ENCODE measurements around the gene PRR5L.

PRR5L gene

GRCh38 chr11:36254713-36255112 lies 41.4 kb upstream of the PRR5L start:
- no peak for DNase-seq (ENCODE audit: extremely low spot score)
- POLR2A ChIA-PET, result no interaction called here
- no peak for TF ChIP-seq FOXA1 (IDR thresholded peaks at IDR 0.05)
- no peak for TF ChIP-seq NFRKB (IDR thresholded peaks at IDR 0.05)
- TF ChIP-seq LEF1 (IDR thresholded peaks at IDR 0.05; ENCODE audit: borderline replicate concordance), result no peak
- TF ChIP-seq ELF4 (IDR thresholded peaks at IDR 0.05), result no peak
- no peak for TF ChIP-seq FOXM1 (IDR thresholded peaks at IDR 0.05; ENCODE audit: borderline replicate concordance)
- TF ChIP-seq BHLHE40 (IDR thresholded peaks at IDR 0.05; ENCODE audit: borderline replicate concordance), result no peak
- no peak for TF ChIP-seq L3MBTL2 (conservative IDR thresholded peaks at IDR 0.05)
- no peak for TF ChIP-seq ARNT (IDR thresholded peaks at IDR 0.05)
- TF ChIP-seq CTBP1 (IDR thresholded peaks at IDR 0.05; ENCODE audit: borderline replicate concordance), result no peak
- no peak for TF ChIP-seq TARDBP (IDR thresholded peaks at IDR 0.05)
- no peak for TF ChIP-seq SUZ12 (IDR thresholded peaks at IDR 0.05)
- TF ChIP-seq HDGF (IDR thresholded peaks at IDR 0.05; ENCODE audit: borderline replicate concordance), result no peak
- no peak for TF ChIP-seq ZNF384 (IDR thresholded peaks at IDR 0.05)
- no peak for TF ChIP-seq SP1 (IDR thresholded peaks at IDR 0.05)
- no peak for TF ChIP-seq FOXK2 (IDR thresholded peaks at IDR 0.05)
- TF ChIP-seq PKNOX1 (IDR thresholded peaks at IDR 0.05), result no peak
- CTCF ChIA-PET, result no interaction called here

GRCh38 chr11:36257351-36257750 lies 38.7 kb upstream of the PRR5L start:
- no peak for TF ChIP-seq NFRKB (IDR thresholded peaks at IDR 0.05)
- no peak for DNase-seq (ENCODE audit: extremely low spot score)
- ChIA-PET CTCF (interaction anchor here (0.7 to 1.4 kb wide), 3 partner anchors 8 to 435 kb away, joined by 3 to 7 read pairs (median 4); no protein-coding TSS in a partner anchor), POLR2A (no interaction called here)

GRCh38 chr11:36258730-36259360 lies 37.2 kb upstream of the PRR5L start:
- DNase-seq (ENCODE audit: extremely low spot score), result peak; percentile 68

GRCh38 chr11:36261094-36261493 lies 35.0 kb upstream of the PRR5L start:
- DNase-seq (ENCODE audit: extremely low spot score), result no peak
- ChIA-PET CTCF (interaction anchor here (1.3 kb wide), 1 partner anchor 775 kb away, joined by 4 read pairs; no protein-coding TSS in a partner anchor), POLR2A (interaction anchor here (1.8 kb wide), 1 partner anchor 439 kb away, joined by 6 read pairs; no protein-coding TSS in a partner anchor)
- TF ChIP-seq ARNT (IDR thresholded peaks at IDR 0.05) (no peak), HDGF (IDR thresholded peaks at IDR 0.05; ENCODE audit: borderline replicate concordance) (no peak), FOXA1 (IDR thresholded peaks at IDR 0.05) (no peak), SUZ12 (IDR thresholded peaks at IDR 0.05) (no peak), PKNOX1 (IDR thresholded peaks at IDR 0.05) (no peak), ELF4 (IDR thresholded peaks at IDR 0.05) (no peak), FOXK2 (IDR thresholded peaks at IDR 0.05) (no peak), FOXM1 (IDR thresholded peaks at IDR 0.05; ENCODE audit: borderline replicate concordance) (no peak), NFRKB (IDR thresholded peaks at IDR 0.05) (no peak), CTBP1 (IDR thresholded peaks at IDR 0.05; ENCODE audit: borderline replicate concordance) (no peak), BHLHE40 (IDR thresholded peaks at IDR 0.05; ENCODE audit: borderline replicate concordance) (no peak), TARDBP (IDR thresholded peaks at IDR 0.05) (no peak), SP1 (IDR thresholded peaks at IDR 0.05) (no peak)

More at GRCh38 chr11:36258730-36259360, 37.2 kb upstream of the PRR5L start:
- ChIA-PET CTCF (interaction anchor here (0.5 to 1.6 kb wide), 17 partner anchors 9 to 841 kb away, joined by 3 to 9 read pairs (median 4); partner anchors contain the start of gene LDLRAD3), POLR2A (interaction anchor here (0.8 to 1.1 kb wide), 3 partner anchors 20 to 640 kb away, joined by 3 to 4 read pairs (median 3); partner anchors contain the start of gene FJX1)
- TF ChIP-seq L3MBTL2 (conservative IDR thresholded peaks at IDR 0.05) (peak; percentile 17; the same call in 1 of the 2 replicates), ARNT (IDR thresholded peaks at IDR 0.05) (no peak)

- TF ChIP-seq NFRKB (IDR thresholded peaks at IDR 0.05) (no peak), HDGF (IDR thresholded peaks at IDR 0.05; ENCODE audit: borderline replicate concordance) (no peak), ELF4 (IDR thresholded peaks at IDR 0.05) (no peak), LEF1 (IDR thresholded peaks at IDR 0.05; ENCODE audit: borderline replicate concordance) (no peak), ARNT (IDR thresholded peaks at IDR 0.05) (no peak), PKNOX1 (IDR thresholded peaks at IDR 0.05) (no peak), FOXA1 (IDR thresholded peaks at IDR 0.05) (no peak), SP1 (IDR thresholded peaks at IDR 0.05) (no peak), L3MBTL2 (conservative IDR thresholded peaks at IDR 0.05) (no peak), CTBP1 (IDR thresholded peaks at IDR 0.05; ENCODE audit: borderline replicate concordance) (no peak), FOXK2 (IDR thresholded peaks at IDR 0.05) (no peak), BHLHE40 (IDR thresholded peaks at IDR 0.05; ENCODE audit: borderline replicate concordance) (no peak)
- POLR2A ChIA-PET, result no interaction called here
- DNase-seq (ENCODE audit: extremely low spot score), result no peak
- CTCF ChIA-PET, result interaction anchor here (0.6 to 1.7 kb wide), 3 partner anchors 77 to 777 kb away, joined by 3 to 6 read pairs (median 3); no protein-coding TSS in a partner anchor
Measured at GRCh38 chr11:36264011-36264972, 31.8 kb upstream of the PRR5L start.

GRCh38 chr11:36264973-36265344 lies 31.1 kb upstream of the PRR5L start:
- TF ChIP-seq ELF4 (IDR thresholded peaks at IDR 0.05) (no peak), L3MBTL2 (conservative IDR thresholded peaks at IDR 0.05) (no peak), PKNOX1 (IDR thresholded peaks at IDR 0.05) (no peak), FOXM1 (IDR thresholded peaks at IDR 0.05; ENCODE audit: borderline replicate concordance) (no peak), SUZ12 (IDR thresholded peaks at IDR 0.05) (no peak), HDGF (IDR thresholded peaks at IDR 0.05; ENCODE audit: borderline replicate concordance) (no peak), TARDBP (IDR thresholded peaks at IDR 0.05) (no peak), CTBP1 (IDR thresholded peaks at IDR 0.05; ENCODE audit: borderline replicate concordance) (no peak), LEF1 (IDR thresholded peaks at IDR 0.05; ENCODE audit: borderline replicate concordance) (no peak), ZNF384 (IDR thresholded peaks at IDR 0.05) (no peak), SP1 (IDR thresholded peaks at IDR 0.05) (no peak), ARNT (IDR thresholded peaks at IDR 0.05) (no peak), NFRKB (IDR thresholded peaks at IDR 0.05) (no peak), FOXK2 (IDR thresholded peaks at IDR 0.05) (no peak), FOXA1 (IDR thresholded peaks at IDR 0.05) (no peak), BHLHE40 (IDR thresholded peaks at IDR 0.05; ENCODE audit: borderline replicate concordance) (no peak)

More at GRCh38 chr11:36264973-36265344, 31.1 kb upstream of the PRR5L start:
- no peak for DNase-seq (ENCODE audit: extremely low spot score)
- ChIA-PET POLR2A (no interaction called here), CTCF (interaction anchor here (1.0 to 4.5 kb wide), 3 partner anchors 133 to 778 kb away, joined by 3 to 29 read pairs (median 3); no protein-coding TSS in a partner anchor)

Data from HEK293T (cell line).